OCI-LY7 (cell line): ENCODE measurements around the gene PICALM. TPM values are rescaled to one million over a fixed set of nuclear protein-coding genes. Genes with fewer than 3 reads are reported as not detected.

ENCODE experiments used
- BruUV-seq: library from RNA; stranded (reverse); fragments of 400-500 nt; replicated peaks from 2 replicates; lab custom pipeline; 2021; lab: Mats Ljungman, UMichigan
- CTCF ChIA-PET: fragments of 300-600 bp; sonication (Branson Sonifier 250); formaldehyde crosslinking; loops from one replicate; lab custom pipeline; 2022; ENCODE audit warnings: antibody characterized with exemption; ENCODE audit not compliant: unreplicated experiment; lab: Charles Lee
- POLR2A ChIA-PET: fragments of 300-600 bp; sonication (Branson Sonifier 250); formaldehyde crosslinking; loops from one replicate; lab custom pipeline; 2022; ENCODE audit warnings: antibody characterized with exemption; lab: Charles Lee
- DNase-seq: peaks from one replicate; pipeline ENCODE4 v3.0.0-alpha.2; 2015; ENCODE audit warnings: low spot score
- H2AFZ ChIP-seq: fragments of 200-600 bp; sonication (generic), shearing (Covaris generic); 2 replicates; pipeline ENCODE4 v1.6.1; 2014; ENCODE audit warnings: mild to moderate bottlenecking, antibody characterized with exemption, low read length, moderate library complexity
- H3K27ac ChIP-seq: fragments of 200-600 bp; sonication (generic); 2 replicates; pipeline ENCODE4 v1.5.1; 2014; ENCODE audit warnings: mixed run types, low read depth, mild to moderate bottlenecking, moderate library complexity, low read length, inconsistent platforms; ENCODE audit not compliant: poor library complexity, severe bottlenecking
- H3K36me3 ChIP-seq: fragments of 200-600 bp; sonication (generic); 2 replicates; pipeline ENCODE4 v1.6.1; 2014; ENCODE audit warnings: mild to moderate bottlenecking, antibody characterized with exemption, low read length, moderate library complexity, mixed read lengths; ENCODE audit not compliant: insufficient read depth
- H3K4me1 ChIP-seq: fragments of 200-600 bp; sonication (generic); 2 replicates; pipeline ENCODE4 v1.5.1; 2014; ENCODE audit warnings: mild to moderate bottlenecking, low read length; ENCODE audit not compliant: insufficient read depth, poor library complexity, severe bottlenecking
- H3K4me2 ChIP-seq: fragments of 200-600 bp; sonication (generic); 2 replicates; pipeline ENCODE4 v1.6.1; 2014; ENCODE audit warnings: mild to moderate bottlenecking, low read length
- H3K4me3 ChIP-seq: fragments of 200-600 bp; sonication (generic); 2 replicates; pipeline ENCODE4 v1.5.1; 2014; ENCODE audit warnings: mild to moderate bottlenecking, low read depth, low read length; ENCODE audit not compliant: poor library complexity, severe bottlenecking
- H3K79me2 ChIP-seq: fragments of 200-600 bp; sonication (generic); 2 replicates; pipeline ENCODE4 v1.6.1; 2016; ENCODE audit warnings: low read depth, mild to moderate bottlenecking, low read length, moderate library complexity, mixed read lengths; ENCODE audit not compliant: insufficient read depth
- H3K9me2 ChIP-seq: fragments of 200-600 bp; sonication (generic); 2 replicates; pipeline ENCODE4 v1.6.1; 2016; ENCODE audit warnings: mild to moderate bottlenecking, low read length, mixed read lengths; ENCODE audit not compliant: insufficient read depth
- H3K9me3 ChIP-seq: fragments of 200-600 bp; sonication (generic); 2 replicates; pipeline ENCODE4 v1.6.1; 2014; ENCODE audit warnings: mild to moderate bottlenecking, mixed run types, low read length, mixed read lengths
- H4K20me1 ChIP-seq: fragments of 200-600 bp; sonication (generic); 2 replicates; pipeline ENCODE4 v1.6.1; 2014; ENCODE audit warnings: mild to moderate bottlenecking, antibody characterized with exemption, low read length, moderate library complexity, mixed read lengths; ENCODE audit not compliant: insufficient read depth
- CTCF ChIP-seq: fragments of 200-600 bp; sonication (generic); conservative IDR thresholded peaks from 2 replicates; pipeline ENCODE4 v1.5.1; 2014; ENCODE audit warnings: mild to moderate bottlenecking, antibody characterized with exemption, low read length, moderate library complexity, mixed read lengths
- EZH2phosphoT487 ChIP-seq: fragments of 200-600 bp; sonication (generic); IDR thresholded peaks from 2 replicates; pipeline ENCODE4 v1.6.1; 2018; ENCODE audit warnings: low read depth, borderline replicate concordance, mild to moderate bottlenecking, mixed run types, antibody characterized with exemption, low read length, moderate library complexity, mixed read lengths
- intact Hi-C: fragments of 100-400 bp; cut with micrococcal nuclease; formaldehyde crosslinking; loops from one replicate; pipeline ENCODE4 v1.10.0; 2022; ENCODE audit not compliant: unreplicated experiment
- total RNA-seq, 2 experiments: library from RNA; depleted of rRNA in 1 of 2; stranded (reverse); fragments of >200 nt in 1 of 2; shearing (Covaris generic) in 1 of 2; gene quantifications; 2 replicates each; pipeline ENCODE4 v1.2.3, GENCODE V29; 2014 to 2022

Gene PICALM
- total RNA-seq, 2 experiments from 2014 or later, result 77.9 to 108 TPM

GRCh38 chr11:85914425-85914824 lies 154.5 kb downstream of the PICALM start:
- H3K4me2 ChIP-seq, result no peak overlapping the region
- no peaks in the 10 kb centered on the region for H3K79me2 ChIP-seq
- CTCF ChIA-PET, result no interaction called here
- POLR2A ChIA-PET, result interaction anchor here (0.6 kb wide), 1 partner anchor 1934 kb away, joined by 3 read pairs; no protein-coding TSS in a partner anchor
- no peak for TF ChIP-seq CTCF
- no peak for TF ChIP-seq EZH2phosphoT487
- no peak overlapping the region for H2AFZ ChIP-seq
- no peaks in the 10 kb centered on the region for H4K20me1 ChIP-seq
- no peaks in the 10 kb centered on the region for H3K9me3 ChIP-seq
- intact Hi-C loops, result loop anchor here (2.0 kb wide), 1 partner anchor 14 kb away; no protein-coding TSS in a partner anchor
- no peak overlapping the region for H3K4me3 ChIP-seq
- no peaks in the 10 kb centered on the region for H3K9me2 ChIP-seq
- H3K4me1 ChIP-seq, result no peaks in the 10 kb centered on the region
- no peak for DNase-seq
- BruUV-seq, result no TSS peak
- no peak overlapping the region for H3K27ac ChIP-seq
- H3K36me3 ChIP-seq, result no peaks in the 10 kb centered on the region

- H2AFZ ChIP-seq, result no peak overlapping the region
- no peak overlapping the region for H3K27ac ChIP-seq
- no peaks in the 10 kb centered on the region for H4K20me1 ChIP-seq
- H3K9me2 ChIP-seq, result no peaks in the 10 kb centered on the region
- no peaks in the 10 kb centered on the region for H3K36me3 ChIP-seq
- BruUV-seq, result no TSS peak
- no peak for TF ChIP-seq EZH2phosphoT487
- no peak for TF ChIP-seq CTCF
- no peak overlapping the region for H3K4me2 ChIP-seq
- H3K4me3 ChIP-seq, result no peak overlapping the region
- ChIA-PET CTCF (no interaction called here), POLR2A (no interaction called here)
- intact Hi-C loops, result no loop called here
- DNase-seq, result no peak
- H3K79me2 ChIP-seq, result no peaks in the 10 kb centered on the region
- H3K4me1 ChIP-seq, result no peaks in the 10 kb centered on the region
- H3K9me3 ChIP-seq, result no peaks in the 10 kb centered on the region
Observed at GRCh38 chr11:85913513-85913912, 155.4 kb downstream of the PICALM start.

GRCh38 chr11:85912414-85912813 lies 156.5 kb downstream of the PICALM start:
- Histone ChIP-seq H3K27ac (no peak overlapping the region), H3K4me1 (no peaks in the 10 kb centered on the region), H3K9me3 (no peaks in the 10 kb centered on the region), H2AFZ (no peak overlapping the region), H3K79me2 (no peaks in the 10 kb centered on the region), H4K20me1 (no peaks in the 10 kb centered on the region), H3K4me2 (no peak overlapping the region), H3K9me2 (no peaks in the 10 kb centered on the region), H3K4me3 (no peak overlapping the region), H3K36me3 (no peaks in the 10 kb centered on the region)
- BruUV-seq, result no TSS peak
- intact Hi-C loops, result no loop called here
- ChIA-PET CTCF (no interaction called here), POLR2A (no interaction called here)
- TF ChIP-seq CTCF (no peak), EZH2phosphoT487 (no peak)
- no peak for DNase-seq

Other genes starting within 250 kb of the PICALM start
- gene CCDC83, start 213.7 kb downstream of the PICALM start, total RNA-seq (2014; rRNA removed; shearing (Covaris generic)), result not detected in 2 replicates
- not detected in 2 replicates for gene CCDC83, start 213.7 kb downstream of the PICALM start, total RNA-seq (2022)
- gene EED, start 175.7 kb upstream of the PICALM start, total RNA-seq (2014; rRNA removed; shearing (Covaris generic)), result 25.2 and 30.4 TPM in 2 replicates
- 34.4 and 40.2 TPM in 2 replicates for gene EED, start 175.7 kb upstream of the PICALM start, total RNA-seq (2022)
- 22.2 and 34.9 TPM in 2 replicates for gene HIKESHI, start 233.2 kb upstream of the PICALM start, total RNA-seq (2014; rRNA removed; shearing (Covaris generic))
- gene HIKESHI, start 233.2 kb upstream of the PICALM start, total RNA-seq (2022), result 43.9 and 48.6 TPM in 2 replicates